G401.6 (cell line): ENCODE results near the gene RGL3.
"Not testable (repeated sequence)": the region's sequence is repeated elsewhere in the genome, so short reads cannot be mapped to it uniquely, and the experiment has no call there.

Source experiments
- FAIRE-seq: peaks from 2 replicates; lab custom pipeline; 2012; peaks lifted over from hg19 to GRCh38; lab: Jason Lieb, UNC

RGL3 gene

GRCh38 chr19:11450570-11451326, 31.6 kb upstream of the RGL3 start:
- FAIRE-seq = no peak

- FAIRE-seq = no peak
Observed at GRCh38 chr19:11448923-11449554, 29.9 kb upstream of the RGL3 start.

- FAIRE-seq = no peak
Observed at GRCh38 chr19:11448410-11448809, 29.3 kb upstream of the RGL3 start.

GRCh38 chr19:11447347-11448262, 28.5 kb upstream of the RGL3 start:
- FAIRE-seq = no peak

GRCh38 chr19:11446652-11447301, 27.7 kb upstream of the RGL3 start:
- FAIRE-seq = no peak

GRCh38 chr19:11446271-11446651, 27.1 kb upstream of the RGL3 start:
- FAIRE-seq = no peak

- no peak for FAIRE-seq
Observed at GRCh38 chr19:11445141-11445540, 26.0 kb upstream of the RGL3 start.

GRCh38 chr19:11444059-11444458, 24.9 kb upstream of the RGL3 start:
- no peak for FAIRE-seq

- no peak for FAIRE-seq
Observed at GRCh38 chr19:11437955-11438354, 18.8 kb upstream of the RGL3 start.

- FAIRE-seq = no peak
Observed at GRCh38 chr19:11435833-11436313, 16.8 kb upstream of the RGL3 start.

GRCh38 chr19:11435057-11435832, 16.1 kb upstream of the RGL3 start, which contains the start of the genes ODAD3 and PRKCSH:
Gene ODAD3 (minus strand): TSS chr19:11435121. CDS start chr19:11435016, 105 bp downstream.
Gene PRKCSH (plus strand): TSS chr19:11435635. CDS start chr19:11436118, 483 bp downstream.
- FAIRE-seq = peak; percentile 100

GRCh38 chr19:11434703-11435056, 15.6 kb upstream of the RGL3 start:
- no peak for FAIRE-seq

GRCh38 chr19:11433526-11433925, 14.4 kb upstream of the RGL3 start:
- not testable (repeated sequence) for FAIRE-seq

GRCh38 chr19:11426656-11427055, 7.5 kb upstream of the RGL3 start:
- FAIRE-seq = no peak

GRCh38 chr19:11425719-11426457, 6.8 kb upstream of the RGL3 start:
- FAIRE-seq = no peak

- FAIRE-seq = no peak
Observed at GRCh38 chr19:11423791-11424181, 4.7 kb upstream of the RGL3 start.

GRCh38 chr19:11423164-11423790, 4.2 kb upstream of the RGL3 start:
- FAIRE-seq = no peak

GRCh38 chr19:11422163-11423065, 3.3 kb upstream of the RGL3 start:
- no peak for FAIRE-seq
